A549 (cell line): ENCODE results near the gene IDH3G. TPM values are rescaled to one million over a fixed set of nuclear protein-coding genes. Genes with fewer than 3 reads are reported as not detected.

Source experiments
- ATAC-seq, 2 experiments: fragments of 200-7000 bp in 1 of 2; fragments of >200 bp in 1 of 2; cut with Nextera tagmentation in 1 of 2; cut with Tn5 transposase in 1 of 2; 3 replicates each; pipeline versions ENCODE4 v1.8.0 to v1.9.1; 2018 to 2020; ENCODE audit warnings: mild to moderate bottlenecking in 1 of 2, moderate library complexity in 1 of 2
- CTCF ChIA-PET: fragments of 300-600 bp; sonication (Branson Sonifier 250); formaldehyde crosslinking; extraction: SDS; loops from one replicate; lab custom pipeline; 2021; ENCODE audit warnings: antibody characterized with exemption, inconsistent platforms; lab: Yijun Ruan, JAX
- POLR2A ChIA-PET: fragments of 350-600 bp; formaldehyde crosslinking; extraction: SDS; loops from one replicate; lab custom pipeline; 2021; ENCODE audit warnings: antibody characterized with exemption, inconsistent platforms; lab: Yijun Ruan, JAX
- DNase-seq, 2 experiments: peaks; one replicate each; pipeline versions ENCODE4 v3.0.0 to v3.0.0-alpha.2; 2011 to 2016; ENCODE audit warnings: low read depth in 1 of 2, low spot score in 1 of 2
- FAIRE-seq: peaks from 2 replicates; lab custom pipeline; 2011; peaks lifted over from hg19 to GRCh38; lab: Jason Lieb, UNC
- H3K27ac ChIP-seq, 2 experiments: fragments of >200 bp; sonication (Bioruptor Twin); formaldehyde crosslinking; 3 replicates each; pipeline ENCODE4 v1.5.1; 2016 to 2017
- H3K4me1 ChIP-seq: fragments of >200 bp; sonication (Bioruptor Twin); formaldehyde crosslinking; 3 replicates; pipeline ENCODE4 v1.6.1; 2016
- H3K4me2 ChIP-seq: fragments of >200 bp; sonication (Bioruptor Twin); formaldehyde crosslinking; 3 replicates; pipeline ENCODE4 v1.6.1; 2016
- H3K4me3 ChIP-seq: fragments of >200 bp; sonication (Bioruptor Twin); formaldehyde crosslinking; 3 replicates; pipeline ENCODE4 v1.5.1; 2016
- H3K9me3 ChIP-seq: fragments of >200 bp; sonication (Bioruptor Twin); formaldehyde crosslinking; 3 replicates; pipeline ENCODE4 v1.6.1; 2016
- CBX2 ChIP-seq: fragments of 200-600 bp; sonication (generic); IDR thresholded peaks from 2 replicates; pipeline ENCODE4 v1.6.1; 2016; ENCODE audit warnings: low read depth, mild to moderate bottlenecking, borderline replicate concordance
- CBX8 ChIP-seq: fragments of 200-600 bp; sonication (generic); IDR thresholded peaks from 2 replicates; pipeline ENCODE4 v1.6.1; 2016
- CHD2 ChIP-seq: fragments of 150-350 bp; IDR thresholded peaks from 2 replicates; pipeline ENCODE4 v1.6.1; 2014; ENCODE audit warnings: low read length; ENCODE audit not compliant: partially characterized antibody
- CHD4 ChIP-seq: fragments of 200-600 bp; sonication (generic); IDR thresholded peaks from 2 replicates; pipeline ENCODE4 v1.6.1; 2016; ENCODE audit warnings: antibody characterized with exemption, mild to moderate bottlenecking, borderline replicate concordance
- HDAC2 ChIP-seq: fragments of 200-600 bp; sonication (generic); IDR thresholded peaks from 2 replicates; pipeline ENCODE4 v1.6.1; 2016
- JUN ChIP-seq, 2 experiments: fragments of >200 bp; sonication (Bioruptor Twin); formaldehyde crosslinking; IDR thresholded peaks; 2 replicates in 1 of 2; 3 replicates in 1 of 2; pipeline ENCODE4 v1.6.1; 2016 to 2017
- KDM1A ChIP-seq: fragments of 200-600 bp; sonication (generic); IDR thresholded peaks from 2 replicates; pipeline ENCODE4 v1.6.1; 2016; ENCODE audit warnings: low read depth, mild to moderate bottlenecking
- KDM5A ChIP-seq: fragments of 200-600 bp; sonication (generic); IDR thresholded peaks from 2 replicates; pipeline ENCODE4 v1.6.1; 2016; ENCODE audit warnings: antibody characterized with exemption, mild to moderate bottlenecking
- NFE2L2 ChIP-seq: fragments of 150-350 bp; conservative IDR thresholded peaks from 2 replicates; pipeline ENCODE4 v1.6.1; 2014; ENCODE audit warnings: low read length
- PHF8 ChIP-seq: fragments of 200-600 bp; sonication (generic); IDR thresholded peaks from 2 replicates; pipeline ENCODE4 v1.6.1; 2016; ENCODE audit warnings: low read depth, mild to moderate bottlenecking, antibody characterized with exemption, moderate library complexity, borderline replicate concordance
- POLR2A ChIP-seq: IDR thresholded peaks from 2 replicates; pipeline ENCODE4 v1.6.1; 2012; ENCODE audit warnings: mild to moderate bottlenecking, low read length
- RARB ChIP-seq: fragments of 250-450 bp; sonication (Bioruptor Pico); IDR thresholded peaks from 2 replicates; pipeline ENCODE4 v1.8.0; 2021; ENCODE audit warnings: mild to moderate bottlenecking, moderate library complexity
- RCOR1 ChIP-seq: fragments of 150-350 bp; IDR thresholded peaks from 2 replicates; pipeline ENCODE4 v1.6.1; 2014; ENCODE audit warnings: antibody characterized with exemption, low read length, low read depth
- RFX5 ChIP-seq: fragments of 450-650 bp; IDR thresholded peaks from 2 replicates; pipeline ENCODE4 v1.7.1; 2014; ENCODE audit warnings: antibody characterized with exemption, mild to moderate bottlenecking, moderate library complexity
- ZSCAN20 ChIP-seq: fragments of 250-450 bp; sonication (Bioruptor Pico); IDR thresholded peaks from 2 replicates; pipeline ENCODE4 v1.8.0; 2022; ENCODE audit warnings: mild to moderate bottlenecking, moderate library complexity
- WGBS: methylation state at CpG from one replicate; pipeline ENCODE4 v1.1.6; 2017; ENCODE audit errors: missing lambda C conversion rate; 5-methylcytosine and 5-hydroxymethylcytosine counted together
- polyA minus RNA-seq: library from RNA; depleted of rRNA, polyadenylated mRNA; stranded (reverse); fragments of >200 nt; gene quantifications from 2 replicates; pipeline ENCODE4 v1.2.3, GENCODE V29; 2011; rRNA and poly(A)+ RNA removed
- polyA plus RNA-seq, 4 experiments: library from polyadenylated mRNA; depleted of rRNA in 3 of 4; stranded (reverse); fragments of >200 nt; fragmentation: RNase III in 1 of 4; extraction: RNeasy Plus Mini Kit Qiagen cat#74134 plus additional on column Dnase treatment in 1 of 4; gene quantifications; 2 replicates in 3 of 4; 3 replicates in 1 of 4; pipeline ENCODE4 v1.2.3, GENCODE V29; 2011 to 2017
- TF ChIP-seq, protein P1 (sequence below): IDR thresholded peaks from 2 replicates; pipeline ENCODE4 v1.6.1; 2012
- TF ChIP-seq, protein P2 (sequence below): IDR thresholded peaks from 2 replicates; pipeline ENCODE4 v1.6.1; 2012
- TF ChIP-seq, protein P3 (sequence below): IDR thresholded peaks from 2 replicates; pipeline ENCODE4 v1.6.1; 2012; ENCODE audit warnings: low read depth, borderline replicate concordance
- TF ChIP-seq, protein P4 (sequence below): fragments of 450-650 bp; IDR thresholded peaks from 2 replicates; pipeline ENCODE4 v1.6.1; 2014; ENCODE audit warnings: antibody characterized with exemption
- TF ChIP-seq, protein P5 (sequence below): fragments of 200-600 bp; sonication (generic); IDR thresholded peaks from 2 replicates; pipeline ENCODE4 v1.6.1; 2016; ENCODE audit warnings: antibody characterized with exemption, mild to moderate bottlenecking, moderate library complexity

IDH3G gene
- polyA plus RNA-seq (2011; rRNA removed) (45.6 and 50.7 TPM in 2 replicates), polyA plus RNA-seq (2017; fragmentation: RNase III; extraction: RNeasy Plus Mini Kit Qiagen cat#74134 plus additional on column Dnase treatment) (58.5 to 60.3 TPM (median 59.9 TPM) in 3 replicates), polyA minus RNA-seq (102 and 107 TPM in 2 replicates)
- 115 and 121 TPM in 2 replicates for polyA plus RNA-seq (2012; cell fraction: cytosol; rRNA removed)
- polyA plus RNA-seq (2012; cell fraction: nucleus; rRNA removed), result 209 and 300 TPM in 2 replicates

DNA sequence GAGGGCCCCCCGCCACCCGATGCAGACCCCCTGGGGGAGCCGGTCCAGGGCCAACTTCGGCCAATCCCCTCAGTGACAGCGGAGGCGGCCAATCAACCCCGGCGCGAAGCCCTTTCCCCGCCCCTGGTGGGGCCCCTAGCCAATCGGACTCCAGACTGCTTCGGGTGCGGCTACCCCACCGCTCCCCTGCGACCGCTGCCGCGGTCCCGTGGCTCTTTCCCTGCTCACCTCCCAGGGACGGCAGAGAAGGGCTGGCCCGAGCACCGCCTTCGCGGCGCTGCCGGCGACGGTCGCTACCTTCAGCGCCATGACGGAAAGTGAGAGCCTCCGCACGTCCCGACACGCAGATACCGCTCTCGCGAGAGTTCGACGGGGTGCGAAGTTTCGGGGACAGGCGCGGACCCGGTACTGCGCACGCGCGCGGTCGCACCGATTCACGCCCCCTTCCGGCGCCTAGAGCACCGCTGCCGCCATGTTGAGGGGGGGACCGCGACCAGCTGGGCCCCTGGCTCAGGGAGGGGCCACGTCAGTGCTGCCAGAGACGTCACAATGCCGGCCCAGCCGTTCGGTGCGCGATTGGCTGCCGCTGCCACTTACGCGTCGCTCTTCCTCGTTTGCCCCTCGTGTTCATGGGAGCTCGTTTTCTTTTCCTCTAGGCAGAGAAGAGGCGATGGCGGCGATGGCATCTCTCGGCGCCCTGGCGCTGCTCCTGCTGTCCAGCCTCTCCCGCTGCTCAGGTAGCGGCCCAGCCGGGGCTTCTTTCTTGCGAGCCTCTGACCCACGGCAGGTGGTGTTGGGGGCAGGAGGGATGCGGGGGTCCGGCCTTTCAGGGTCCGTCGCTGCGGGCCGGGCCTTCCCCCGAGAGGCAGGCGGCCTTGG, at the start of gene IDH3G, which contains the start of gene SSR4:
IDH3G (minus strand) TSS at position 358 of the 879 bp plus-strand sequence; CDS start at position 309, 49 bp downstream.
SSR4 (plus strand) TSS at position 651 of the 879 bp plus-strand sequence; CDS start at position 671, 20 bp downstream.
- POLR2A ChIA-PET, result interaction anchor here (0.7 to 1.6 kb wide), 9 partner anchors 9 to 134 kb away, joined by 3 to 12 read pairs (median 4); partner anchors contain the start of gene ARHGAP4
- CTCF ChIA-PET, result interaction anchor here (0.7 to 2.2 kb wide), 4 partner anchors 12 to 158 kb away, joined by 3 to 7 read pairs (median 4); no protein-coding TSS in a partner anchor
- DNase-seq (peak; percentile 96 to 97), FAIRE-seq (peak; percentile 99), ATAC-seq (peak; percentile 92 to 95)
- peak within 1 kb of the TSS; percentile 79 for H3K4me3 ChIP-seq
- H3K9me3 ChIP-seq, result no peaks in the 10 kb centered on the region
- peak within 1 kb of the TSS; percentile 92 to 98 for H3K27ac ChIP-seq
- H3K4me1 ChIP-seq, result peaks cover 15% of the 10 kb centered on the region; the same call in 2 of the 3 replicates
- peak within 1 kb of the TSS; percentile 94 for H3K4me2 ChIP-seq
- TF ChIP-seq, protein P1, sequence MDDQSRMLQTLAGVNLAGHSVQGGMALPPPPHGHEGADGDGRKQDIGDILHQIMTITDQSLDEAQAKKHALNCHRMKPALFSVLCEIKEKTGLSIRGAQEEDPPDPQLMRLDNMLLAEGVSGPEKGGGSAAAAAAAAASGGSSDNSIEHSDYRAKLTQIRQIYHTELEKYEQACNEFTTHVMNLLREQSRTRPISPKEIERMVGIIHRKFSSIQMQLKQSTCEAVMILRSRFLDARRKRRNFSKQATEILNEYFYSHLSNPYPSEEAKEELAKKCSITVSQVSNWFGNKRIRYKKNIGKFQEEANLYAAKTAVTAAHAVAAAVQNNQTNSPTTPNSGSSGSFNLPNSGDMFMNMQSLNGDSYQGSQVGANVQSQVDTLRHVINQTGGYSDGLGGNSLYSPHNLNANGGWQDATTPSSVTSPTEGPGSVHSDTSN, result peak; percentile 79
- TF ChIP-seq, protein P2, sequence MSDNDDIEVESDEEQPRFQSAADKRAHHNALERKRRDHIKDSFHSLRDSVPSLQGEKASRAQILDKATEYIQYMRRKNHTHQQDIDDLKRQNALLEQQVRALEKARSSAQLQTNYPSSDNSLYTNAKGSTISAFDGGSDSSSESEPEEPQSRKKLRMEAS, result peak; percentile 92
- TF ChIP-seq CBX2, result no peak
- TF ChIP-seq, protein P3, sequence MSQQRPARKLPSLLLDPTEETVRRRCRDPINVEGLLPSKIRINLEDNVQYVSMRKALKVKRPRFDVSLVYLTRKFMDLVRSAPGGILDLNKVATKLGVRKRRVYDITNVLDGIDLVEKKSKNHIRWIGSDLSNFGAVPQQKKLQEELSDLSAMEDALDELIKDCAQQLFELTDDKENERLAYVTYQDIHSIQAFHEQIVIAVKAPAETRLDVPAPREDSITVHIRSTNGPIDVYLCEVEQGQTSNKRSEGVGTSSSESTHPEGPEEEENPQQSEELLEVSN, result peak; percentile 76
- peak; percentile 64 for TF ChIP-seq POLR2A
- TF ChIP-seq RFX5, result peak; percentile 57; the same call in 1 of the 2 replicates
- peak in 1 of 2 experiments; percentile 63; a peak in 3 of 5 replicates for TF ChIP-seq JUN (IDR thresholded peaks at IDR 0.05)
- TF ChIP-seq ZSCAN20, result no peak
- TF ChIP-seq, protein P4, sequence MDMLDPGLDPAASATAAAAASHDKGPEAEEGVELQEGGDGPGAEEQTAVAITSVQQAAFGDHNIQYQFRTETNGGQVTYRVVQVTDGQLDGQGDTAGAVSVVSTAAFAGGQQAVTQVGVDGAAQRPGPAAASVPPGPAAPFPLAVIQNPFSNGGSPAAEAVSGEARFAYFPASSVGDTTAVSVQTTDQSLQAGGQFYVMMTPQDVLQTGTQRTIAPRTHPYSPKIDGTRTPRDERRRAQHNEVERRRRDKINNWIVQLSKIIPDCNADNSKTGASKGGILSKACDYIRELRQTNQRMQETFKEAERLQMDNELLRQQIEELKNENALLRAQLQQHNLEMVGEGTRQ, result peak; percentile 3; the same call in 1 of the 2 replicates
- TF ChIP-seq PHF8, result peak; percentile 83; the same call in 1 of the 2 replicates
- TF ChIP-seq, protein P5, sequence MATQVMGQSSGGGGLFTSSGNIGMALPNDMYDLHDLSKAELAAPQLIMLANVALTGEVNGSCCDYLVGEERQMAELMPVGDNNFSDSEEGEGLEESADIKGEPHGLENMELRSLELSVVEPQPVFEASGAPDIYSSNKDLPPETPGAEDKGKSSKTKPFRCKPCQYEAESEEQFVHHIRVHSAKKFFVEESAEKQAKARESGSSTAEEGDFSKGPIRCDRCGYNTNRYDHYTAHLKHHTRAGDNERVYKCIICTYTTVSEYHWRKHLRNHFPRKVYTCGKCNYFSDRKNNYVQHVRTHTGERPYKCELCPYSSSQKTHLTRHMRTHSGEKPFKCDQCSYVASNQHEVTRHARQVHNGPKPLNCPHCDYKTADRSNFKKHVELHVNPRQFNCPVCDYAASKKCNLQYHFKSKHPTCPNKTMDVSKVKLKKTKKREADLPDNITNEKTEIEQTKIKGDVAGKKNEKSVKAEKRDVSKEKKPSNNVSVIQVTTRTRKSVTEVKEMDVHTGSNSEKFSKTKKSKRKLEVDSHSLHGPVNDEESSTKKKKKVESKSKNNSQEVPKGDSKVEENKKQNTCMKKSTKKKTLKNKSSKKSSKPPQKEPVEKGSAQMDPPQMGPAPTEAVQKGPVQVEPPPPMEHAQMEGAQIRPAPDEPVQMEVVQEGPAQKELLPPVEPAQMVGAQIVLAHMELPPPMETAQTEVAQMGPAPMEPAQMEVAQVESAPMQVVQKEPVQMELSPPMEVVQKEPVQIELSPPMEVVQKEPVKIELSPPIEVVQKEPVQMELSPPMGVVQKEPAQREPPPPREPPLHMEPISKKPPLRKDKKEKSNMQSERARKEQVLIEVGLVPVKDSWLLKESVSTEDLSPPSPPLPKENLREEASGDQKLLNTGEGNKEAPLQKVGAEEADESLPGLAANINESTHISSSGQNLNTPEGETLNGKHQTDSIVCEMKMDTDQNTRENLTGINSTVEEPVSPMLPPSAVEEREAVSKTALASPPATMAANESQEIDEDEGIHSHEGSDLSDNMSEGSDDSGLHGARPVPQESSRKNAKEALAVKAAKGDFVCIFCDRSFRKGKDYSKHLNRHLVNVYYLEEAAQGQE, result peak; percentile 89
- no peak for TF ChIP-seq NFE2L2
- TF ChIP-seq CHD2, result peak; percentile 93
- TF ChIP-seq RCOR1, result no peak
- no peak for TF ChIP-seq HDAC2
- 1% methylated on average over 25 of the region's 92 CpGs for WGBS

DNA sequence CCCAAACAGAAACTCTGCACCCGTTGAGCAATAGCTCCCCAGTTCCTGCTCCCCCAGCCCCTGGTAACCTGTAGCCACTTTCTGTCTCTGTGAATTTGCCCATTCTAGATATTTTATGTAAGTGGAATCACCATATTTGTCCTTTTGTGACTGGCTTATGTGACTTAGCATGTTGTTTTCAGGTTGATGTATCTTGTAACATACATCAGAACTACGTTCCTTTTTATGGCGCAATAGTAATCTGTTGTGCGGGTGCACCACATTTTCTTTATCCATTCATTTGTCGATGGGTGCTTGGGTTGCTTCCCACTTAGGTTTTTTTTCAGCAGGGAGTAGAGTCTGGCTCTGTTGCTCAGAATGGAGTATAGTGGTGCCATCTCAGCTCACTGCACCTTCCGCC, 42.7 kb upstream of the IDH3G start:
- no peak for FAIRE-seq
- Histone ChIP-seq H3K9me3 (no peaks in the 10 kb centered on the region), H3K27ac (no peak overlapping the region), H3K4me3 (no peak overlapping the region), H3K4me2 (no peak overlapping the region), H3K4me1 (no peaks in the 10 kb centered on the region)
- 73% methylated on average over 6 of the region's 6 CpGs for WGBS
- TF ChIP-seq CHD4, result no peak
- no peak for TF ChIP-seq RARB (CRISPR knock-in tag)
- no peak for TF ChIP-seq CBX8
- no peak for TF ChIP-seq KDM5A
- TF ChIP-seq KDM1A, result no peak
- no peak for DNase-seq
- no peak for ATAC-seq
- CTCF ChIA-PET, result interaction anchor here (0.9 kb wide), 1 partner anchor 30 kb away, joined by 3 read pairs; no protein-coding TSS in a partner anchor
- POLR2A ChIA-PET, result no interaction called here
